Measurements from ENCODE around the gene PDCD10. TPM values are rescaled to one million over a fixed set of nuclear protein-coding genes. Genes with fewer than 3 reads are reported as not detected.

PDCD10 gene
- polyA plus RNA-seq, 1 experiment: 79.5 TPM

DNA sequence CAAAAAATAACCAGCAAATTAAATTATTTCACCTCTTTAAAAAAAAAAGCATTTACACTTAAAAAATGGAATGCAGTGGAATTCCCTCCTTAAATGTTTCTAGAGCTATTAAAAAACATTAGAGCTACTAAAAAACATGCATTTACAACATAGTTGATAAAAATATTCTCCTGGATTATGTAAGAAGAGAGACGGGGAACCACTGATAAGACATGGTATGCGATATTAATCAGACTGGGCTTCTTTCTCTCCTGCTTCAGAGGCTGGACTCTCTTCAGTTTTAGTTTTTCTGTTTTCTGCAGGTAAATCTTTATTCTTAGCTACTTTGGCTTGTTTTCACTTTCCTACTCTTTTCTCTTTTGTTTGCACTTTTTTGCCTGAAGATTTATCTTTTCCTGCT, 40.6 kb downstream of the PDCD10 start:
- no peak overlapping the region for H3K27ac ChIP-seq (ENCODE audit: low read depth, low read length)
- ChIA-PET POLR2A (no interaction called here), CTCF (interaction anchor here (0.6 to 2.3 kb wide), 4 partner anchors 9 to 41 kb away, joined by 3 to 22 read pairs (median 4); partner anchors contain the start of gene SERPINI1)
- H3K9me3 ChIP-seq (ENCODE audit: control insufficient read depth, insufficient read depth, low read length): no peaks in the 10 kb centered on the region
- TF ChIP-seq, protein P1, sequence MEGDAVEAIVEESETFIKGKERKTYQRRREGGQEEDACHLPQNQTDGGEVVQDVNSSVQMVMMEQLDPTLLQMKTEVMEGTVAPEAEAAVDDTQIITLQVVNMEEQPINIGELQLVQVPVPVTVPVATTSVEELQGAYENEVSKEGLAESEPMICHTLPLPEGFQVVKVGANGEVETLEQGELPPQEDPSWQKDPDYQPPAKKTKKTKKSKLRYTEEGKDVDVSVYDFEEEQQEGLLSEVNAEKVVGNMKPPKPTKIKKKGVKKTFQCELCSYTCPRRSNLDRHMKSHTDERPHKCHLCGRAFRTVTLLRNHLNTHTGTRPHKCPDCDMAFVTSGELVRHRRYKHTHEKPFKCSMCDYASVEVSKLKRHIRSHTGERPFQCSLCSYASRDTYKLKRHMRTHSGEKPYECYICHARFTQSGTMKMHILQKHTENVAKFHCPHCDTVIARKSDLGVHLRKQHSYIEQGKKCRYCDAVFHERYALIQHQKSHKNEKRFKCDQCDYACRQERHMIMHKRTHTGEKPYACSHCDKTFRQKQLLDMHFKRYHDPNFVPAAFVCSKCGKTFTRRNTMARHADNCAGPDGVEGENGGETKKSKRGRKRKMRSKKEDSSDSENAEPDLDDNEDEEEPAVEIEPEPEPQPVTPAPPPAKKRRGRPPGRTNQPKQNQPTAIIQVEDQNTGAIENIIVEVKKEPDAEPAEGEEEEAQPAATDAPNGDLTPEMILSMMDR (IDR thresholded peaks at IDR 0.05; ENCODE audit: low read depth, low read length): no peak
- H3K27me3 ChIP-seq (ENCODE audit: control insufficient read depth, insufficient read depth, low read length): no peaks in the 10 kb centered on the region
- H3K4me3 ChIP-seq (ENCODE audit: low read depth, low read length): no peak overlapping the region
- no peak for DNase-seq (ENCODE audit: low read depth, low spot score)

DNA sequence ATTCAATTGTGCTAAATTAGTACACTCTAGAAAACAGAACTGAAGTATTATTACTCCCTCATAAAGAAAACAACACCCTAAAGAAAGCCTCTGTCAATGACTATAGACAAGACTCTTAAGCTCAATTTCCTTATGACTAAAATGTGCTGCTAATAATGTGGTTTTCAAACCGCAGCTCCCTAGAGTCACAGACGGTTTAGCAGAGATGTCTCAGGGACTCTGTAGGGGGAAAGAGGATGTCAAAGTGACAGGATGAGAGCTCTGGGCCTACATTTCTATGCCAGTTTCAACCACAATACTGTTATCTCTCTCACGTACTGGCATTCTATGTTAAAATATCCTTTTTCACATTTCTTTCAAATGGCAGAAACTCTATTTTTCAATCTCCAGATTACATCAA, 43.3 kb downstream of the PDCD10 start:
- Histone ChIP-seq H3K9me3 (ENCODE audit: control insufficient read depth, insufficient read depth, low read length) (no peaks in the 10 kb centered on the region), H3K27ac (ENCODE audit: low read depth, low read length) (no peak overlapping the region), H3K4me3 (ENCODE audit: low read depth, low read length) (no peak overlapping the region), H3K27me3 (ENCODE audit: control insufficient read depth, insufficient read depth, low read length) (no peaks in the 10 kb centered on the region)
- TF ChIP-seq, protein P1 (IDR thresholded peaks at IDR 0.05; ENCODE audit: low read depth, low read length): no peak
- ChIA-PET CTCF (interaction anchor here (0.6 kb wide), 1 partner anchor 310 kb away, joined by 5 read pairs; no protein-coding TSS in a partner anchor), POLR2A (no interaction called here)
- no peak for DNase-seq (ENCODE audit: low read depth, low spot score)

DNA sequence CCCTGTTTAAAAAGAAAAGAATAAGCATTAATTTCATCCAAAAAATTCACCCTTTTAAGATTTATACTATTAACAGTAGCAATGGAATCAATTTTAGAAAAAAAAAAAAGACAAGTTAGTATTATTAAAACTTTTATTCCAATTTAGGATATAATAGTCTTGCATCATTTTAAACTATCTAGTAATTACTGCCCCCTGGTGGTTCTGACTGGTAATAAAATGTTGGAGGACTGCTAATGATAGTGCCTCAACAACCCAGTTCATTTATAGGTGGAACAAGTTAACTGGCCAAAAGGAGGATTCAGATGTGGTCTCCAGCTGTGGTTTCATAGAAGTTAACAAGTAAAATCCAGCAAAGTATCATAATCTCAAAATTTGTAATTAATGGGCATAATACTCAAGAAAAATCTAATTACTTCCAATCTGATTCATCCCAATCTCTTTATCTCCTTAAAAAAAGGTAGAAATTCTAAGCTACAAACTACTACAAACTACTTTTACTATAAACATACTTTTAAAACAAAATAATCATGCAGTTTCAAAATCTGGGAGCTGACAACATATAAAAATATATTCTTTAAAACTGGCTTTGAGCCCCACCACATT, 50.2 kb downstream of the PDCD10 start:
- peak; percentile 24 for DNase-seq (ENCODE audit: low read depth, low spot score)
- TF ChIP-seq, protein P1 (IDR thresholded peaks at IDR 0.05; ENCODE audit: low read depth, low read length): peak; percentile 62
- POLR2A ChIA-PET: no interaction called here
- Histone ChIP-seq H3K27ac (ENCODE audit: low read depth, low read length) (no peak overlapping the region), H3K27me3 (ENCODE audit: control insufficient read depth, insufficient read depth, low read length) (no peaks in the 10 kb centered on the region), H3K9me3 (ENCODE audit: control insufficient read depth, insufficient read depth, low read length) (no peaks in the 10 kb centered on the region), H3K4me3 (ENCODE audit: low read depth, low read length) (no peak overlapping the region)
- CTCF ChIA-PET: interaction anchor here (0.7 to 3.4 kb wide), 25 partner anchors 9 to 1829 kb away, joined by 3 to 40 read pairs (median 7); partner anchors contain the start of genes PDCD10, SERPINI1 and ZBBX

- TF ChIP-seq, protein P1 (IDR thresholded peaks at IDR 0.05; ENCODE audit: low read depth, low read length): no peak
- H3K4me3 ChIP-seq (ENCODE audit: low read depth, low read length): no peak overlapping the region
- H3K27me3 ChIP-seq (ENCODE audit: control insufficient read depth, insufficient read depth, low read length): no peaks in the 10 kb centered on the region
- DNase-seq (ENCODE audit: low read depth, low spot score): no peak
- ChIA-PET CTCF (no interaction called here), POLR2A (no interaction called here)
- peaks cover 4% of the 10 kb centered on the region for H3K9me3 ChIP-seq (ENCODE audit: control insufficient read depth, insufficient read depth, low read length)
- no peak overlapping the region for H3K27ac ChIP-seq (ENCODE audit: low read depth, low read length)
These were observed 55.2 kb downstream of the PDCD10 start for GRCh38 chr3:167679526-167679925.

DNA sequence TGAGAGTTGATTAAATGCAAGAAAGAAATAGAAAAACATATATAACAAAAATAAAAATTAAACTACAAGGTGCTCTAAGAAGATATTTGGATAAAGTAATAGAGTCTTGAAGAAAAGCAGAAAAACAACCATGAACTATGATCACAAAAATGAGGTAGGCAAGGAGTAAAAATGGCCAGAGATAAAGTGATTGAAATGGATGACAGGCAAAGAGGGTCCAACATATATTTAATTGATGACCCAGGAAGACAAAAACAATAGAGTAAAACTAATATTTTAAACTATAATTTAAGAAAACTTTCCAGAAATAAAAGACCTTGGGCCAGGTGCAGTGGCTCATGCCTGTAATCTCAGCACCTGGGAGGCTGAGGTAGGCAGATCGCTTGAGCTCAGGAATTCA, 58.8 kb downstream of the PDCD10 start:
- no peak for DNase-seq (ENCODE audit: low read depth, low spot score)
- TF ChIP-seq, protein P1 (IDR thresholded peaks at IDR 0.05; ENCODE audit: low read depth, low read length): no peak
- ChIA-PET POLR2A (no interaction called here), CTCF (interaction anchor here (0.7 to 3.5 kb wide), 2 partner anchors 9 to 235 kb away, joined by 6 to 22 read pairs; no protein-coding TSS in a partner anchor)
- H3K27me3 ChIP-seq (ENCODE audit: control insufficient read depth, insufficient read depth, low read length): no peaks in the 10 kb centered on the region
- H3K4me3 ChIP-seq (ENCODE audit: low read depth, low read length): no peak overlapping the region
- H3K27ac ChIP-seq (ENCODE audit: low read depth, low read length): no peak overlapping the region
- peaks cover 4% of the 10 kb centered on the region for H3K9me3 ChIP-seq (ENCODE audit: control insufficient read depth, insufficient read depth, low read length)

Measured in AG04450 (cell line).